Stimulated activated CD4-positive, alpha-beta T cell treated with anti-CD3 and anti-CD28 coated beads, Interleukin-12 subunit alpha, Interleukin-12 subunit beta, amount 100 ng/mL, for 4 hours (primary cell): Measurements from ENCODE around the gene ELAVL2.
"Not testable (repeated sequence)": the region's sequence is repeated elsewhere in the genome, so short reads cannot be mapped to it uniquely, and the experiment has no call there.

ENCODE experiments used
- DNase-seq: peaks from one replicate; pipeline ENCODE4 v3.0.0-alpha.2; 2020

Gene ELAVL2

GRCh38 chr9:23769307-23769935 lies 56.6 kb downstream of the ELAVL2 start:
- no peak for DNase-seq

DNA sequence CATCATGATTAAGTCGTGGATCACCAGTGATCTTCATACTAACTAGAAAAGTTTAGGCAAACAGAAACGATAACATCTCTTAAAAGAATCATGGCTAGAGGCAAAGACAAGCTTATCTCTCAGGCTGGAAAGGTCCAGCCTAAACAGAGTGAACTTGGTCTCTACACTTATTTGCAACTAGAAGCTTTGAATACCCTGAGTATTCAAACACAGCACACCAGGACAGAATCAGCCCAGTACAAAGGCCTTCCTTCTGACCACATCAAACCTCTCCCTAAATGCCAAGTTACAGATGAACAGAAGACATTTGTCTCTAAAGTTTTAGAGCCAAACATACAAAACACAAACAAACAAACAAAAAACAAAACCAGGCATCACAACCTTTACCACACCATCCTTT lies 57.2 kb downstream of the ELAVL2 start:
- no peak for DNase-seq

- DNase-seq, result no peak
Measured at GRCh38 chr9:23766613-23767012, 59.4 kb downstream of the ELAVL2 start.

- no peak for DNase-seq
Measured at GRCh38 chr9:23765561-23765960, 60.5 kb downstream of the ELAVL2 start.

- DNase-seq, result no peak
Measured at GRCh38 chr9:23764219-23764618, 61.8 kb downstream of the ELAVL2 start.

GRCh38 chr9:23754551-23754950 lies 71.5 kb downstream of the ELAVL2 start:
- no peak for DNase-seq

- DNase-seq, result no peak
Measured at GRCh38 chr9:23752859-23753258, 73.2 kb downstream of the ELAVL2 start.

DNA sequence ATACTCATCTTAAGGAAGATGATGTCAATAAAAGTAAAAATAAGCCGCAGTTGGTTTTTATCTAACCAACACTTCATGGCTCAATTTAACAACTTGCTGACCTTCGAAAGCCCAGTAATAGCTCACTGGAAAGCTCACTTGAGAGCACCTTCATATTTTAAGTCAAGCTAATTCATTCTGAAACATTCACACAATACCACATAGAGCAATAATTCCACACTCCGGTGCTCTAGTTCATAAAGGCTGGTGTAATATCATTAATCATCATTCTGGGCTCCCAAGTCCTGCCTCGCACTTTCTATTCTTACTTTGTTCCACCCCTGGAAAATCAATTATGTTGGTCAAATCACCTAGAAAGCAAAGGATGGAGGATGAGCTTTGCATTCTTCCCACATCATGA lies 74.4 kb downstream of the ELAVL2 start:
- no peak for DNase-seq

DNA sequence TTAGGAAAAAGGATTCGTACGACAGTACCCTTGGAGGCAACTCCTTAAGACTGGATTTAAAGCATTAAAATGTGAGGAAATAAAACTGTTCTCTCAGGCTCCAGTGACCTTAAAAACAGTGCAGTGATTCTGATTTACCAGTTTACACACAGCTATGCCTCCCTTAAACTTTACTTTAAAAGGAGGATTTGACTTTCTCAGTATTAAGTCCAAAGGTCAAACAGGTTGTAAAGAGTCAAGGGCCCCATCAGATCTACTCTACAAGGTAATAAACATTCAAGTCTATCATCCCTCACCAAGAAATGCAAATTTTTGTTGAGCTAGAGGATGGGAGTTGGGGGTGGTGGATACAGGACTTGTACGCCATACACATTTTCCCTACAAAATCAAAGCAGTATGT lies 75.2 kb downstream of the ELAVL2 start:
- no peak for DNase-seq

GRCh38 chr9:23747088-23748075 lies 78.7 kb downstream of the ELAVL2 start:
- no peak for DNase-seq

DNA sequence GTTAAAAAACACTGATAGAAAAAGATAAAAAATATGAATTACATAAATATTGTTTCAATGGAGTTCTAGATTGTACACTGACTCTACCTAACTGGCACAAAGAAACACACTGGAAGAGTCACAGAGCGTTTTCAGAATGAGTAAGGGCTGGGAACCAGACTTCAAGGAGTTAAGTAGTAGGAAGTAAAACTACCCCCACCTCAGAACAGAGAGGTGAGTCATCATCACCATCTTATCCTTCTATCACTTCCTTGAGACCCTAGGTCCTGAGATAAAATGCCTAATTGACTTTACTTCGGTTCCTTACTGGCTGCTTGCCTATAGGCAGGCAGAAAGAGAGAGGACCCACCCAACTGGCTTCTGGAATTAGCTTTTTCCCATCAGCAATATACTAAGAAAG lies 79.7 kb downstream of the ELAVL2 start:
- no peak for DNase-seq

DNA sequence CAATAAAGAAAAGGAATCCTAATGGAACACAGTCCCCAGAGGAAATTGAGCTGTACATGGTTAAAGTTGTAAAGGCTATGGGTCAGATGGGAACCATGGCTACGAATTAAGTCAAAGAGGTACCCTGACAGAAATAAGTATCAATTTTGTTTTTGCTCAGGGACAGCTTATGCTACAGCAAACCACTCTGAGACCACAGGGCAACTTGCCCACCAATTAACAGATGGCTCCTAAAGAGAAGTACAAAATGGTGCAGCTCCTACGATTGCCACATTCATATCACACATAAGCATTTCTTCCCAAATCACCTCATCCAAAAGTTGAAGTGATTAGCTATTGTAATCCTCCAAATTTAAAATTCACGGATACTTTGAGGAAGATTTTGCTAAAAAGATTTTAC lies 83.0 kb downstream of the ELAVL2 start:
- DNase-seq, result no peak

- no peak for DNase-seq
Measured at GRCh38 chr9:23741351-23741750, 84.7 kb downstream of the ELAVL2 start.

DNA sequence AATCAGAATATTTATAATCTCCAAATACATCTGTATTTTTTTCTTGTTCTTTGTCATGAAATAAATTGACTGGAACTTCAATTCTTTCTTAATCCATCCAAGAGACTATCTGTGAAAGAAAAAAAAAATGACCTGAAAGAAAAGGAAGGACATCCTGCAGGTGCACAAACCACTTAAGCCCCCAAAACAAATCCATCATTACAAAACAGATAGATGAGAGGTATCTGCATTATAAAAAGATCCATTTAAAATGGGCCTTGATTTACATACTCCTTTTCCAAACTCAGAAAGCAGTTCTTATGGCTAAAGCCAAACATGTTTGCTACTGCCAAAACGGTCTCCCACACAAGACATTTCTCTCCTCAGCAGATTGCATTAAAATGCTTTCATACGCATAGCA lies 85.5 kb downstream of the ELAVL2 start:
- no peak for DNase-seq

GRCh38 chr9:23739753-23740152 lies 86.3 kb downstream of the ELAVL2 start:
- no peak for DNase-seq

- DNase-seq, result no peak
Measured at GRCh38 chr9:23736293-23736692, 89.7 kb downstream of the ELAVL2 start.

- DNase-seq, result no peak
Measured at GRCh38 chr9:23733495-23734078, 92.5 kb downstream of the ELAVL2 start.

- no peak for DNase-seq
Measured at GRCh38 chr9:23731353-23731752, 94.7 kb downstream of the ELAVL2 start.

GRCh38 chr9:23730364-23730763 lies 95.7 kb downstream of the ELAVL2 start:
- DNase-seq, result no peak

DNA sequence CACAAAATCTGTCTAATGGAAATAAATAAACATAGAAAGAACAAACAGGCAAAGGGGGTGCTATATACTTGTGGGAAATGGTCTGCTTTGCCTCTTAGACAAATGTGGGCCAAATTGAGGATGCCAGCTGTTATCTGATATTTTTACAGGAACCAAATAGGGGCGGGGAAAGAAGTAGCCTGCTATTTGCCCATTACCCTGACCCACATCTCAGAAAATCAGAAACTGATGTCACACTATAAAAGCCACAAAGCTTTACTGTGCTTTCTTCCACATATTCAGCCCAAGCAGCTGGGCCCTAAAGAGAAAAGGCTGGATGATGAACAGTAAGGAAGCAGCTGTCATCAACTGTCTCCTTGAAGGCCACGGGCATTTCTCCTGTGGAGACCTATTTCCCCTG lies 97.3 kb downstream of the ELAVL2 start:
- no peak for DNase-seq

DNA sequence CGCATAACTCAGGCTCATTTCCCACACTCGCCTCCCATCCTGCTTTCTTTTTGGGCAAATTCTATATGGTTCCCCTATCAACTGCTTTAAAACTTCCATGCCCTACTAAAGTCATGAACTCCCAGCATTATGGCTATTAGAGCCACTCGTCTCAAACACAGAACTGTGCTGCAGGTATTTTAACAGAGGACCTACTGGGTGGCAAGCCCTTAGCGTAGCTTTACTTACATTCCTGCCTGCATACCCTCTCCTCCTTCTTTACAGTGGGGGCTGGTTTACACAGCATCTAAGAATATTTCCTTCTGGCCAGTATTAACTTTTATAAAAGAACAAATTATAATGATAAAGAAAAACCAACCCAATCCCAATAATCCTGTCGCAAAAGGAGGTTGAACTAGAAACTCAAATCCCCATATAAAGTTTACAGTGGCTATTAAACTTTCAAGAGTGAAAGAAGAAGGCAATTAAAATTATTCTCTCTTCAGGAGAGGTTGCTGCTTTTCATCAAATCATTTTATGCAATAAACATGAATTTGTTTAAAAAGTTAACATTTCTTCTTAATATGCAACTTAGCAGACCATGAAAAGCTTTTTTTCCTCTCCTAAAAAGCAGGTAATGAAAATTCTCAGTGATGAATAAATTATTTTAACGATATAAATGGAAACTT lies 100.6 kb downstream of the ELAVL2 start:
- no peak for DNase-seq

- no peak for DNase-seq
Measured at GRCh38 chr9:23723672-23724071, 102.4 kb downstream of the ELAVL2 start.

- not testable (repeated sequence) for DNase-seq
Measured at GRCh38 chr9:23723048-23723447, 103.0 kb downstream of the ELAVL2 start.
